ENCODE results near the gene TIMP3.

- TF ChIP-seq CTCF (conservative IDR thresholded peaks at IDR 0.05 in 1 of 2, IDR thresholded peaks at IDR 0.05 in 1 of 2; ENCODE audit: extremely low read depth in 1 of 2, insufficient read depth in 1 of 2, low read depth in 1 of 2, low read length in 2 of 2) (no peak), EZH2 (IDR thresholded peaks at IDR 0.05; ENCODE audit: borderline replicate concordance, low read length) (no peak)
Observed at GRCh38 chr22:32754413-32755041, 47.0 kb upstream of the TIMP3 start.
